Endothelial cell of umbilical vein (primary cell): Measurements from ENCODE around the gene DDX56. TPM values are rescaled to one million over a fixed set of nuclear protein-coding genes. Genes with fewer than 3 reads are reported as not detected.

Experiments
- BruUV-seq: library from RNA; stranded (reverse); fragments of 400-500 nt; replicated peaks from 2 replicates; lab custom pipeline; 2021; lab: Mats Ljungman, UMichigan
- CTCF ChIA-PET: fragments of 300-600, 350-600 bp; sonication (Branson Sonifier 250); formaldehyde crosslinking; loops from one replicate; lab custom pipeline; 2021; ENCODE audit warnings: antibody characterized with exemption, inconsistent platforms; lab: Charles Lee
- POLR2A ChIA-PET: fragments of 300-600, 350-600 bp; sonication (Branson Sonifier 250); formaldehyde crosslinking; loops from one replicate; lab custom pipeline; 2021; ENCODE audit warnings: antibody characterized with exemption, inconsistent platforms; lab: Charles Lee
- DNase-seq: peaks from one replicate; pipeline ENCODE4 v3.0.0-alpha.2; 2011; ENCODE audit warnings: low read depth, low spot score
- FAIRE-seq: peaks from 2 replicates; lab custom pipeline; 2011; peaks lifted over from hg19 to GRCh38; lab: Jason Lieb, UNC
- H2AFZ ChIP-seq: 2 replicates; pipeline ENCODE4 v1.6.0; 2012; ENCODE audit warnings: low read depth, low read length, control low read depth, inconsistent platforms
- H3K27ac ChIP-seq: 2 replicates; pipeline ENCODE4 v1.5.1; 2011; ENCODE audit warnings: low read depth, mild to moderate bottlenecking, control low read depth, low read length, moderate library complexity; ENCODE audit not compliant: insufficient read depth
- H3K27me3 ChIP-seq, 2 experiments: 2 replicates each; pipeline versions ENCODE4 v1.6.0 to v1.6.1; 2011; ENCODE audit warnings: low read length in 2 of 2, mixed read lengths in 1 of 2; ENCODE audit not compliant: control insufficient read depth in 2 of 2, insufficient read depth in 2 of 2
- H3K36me3 ChIP-seq, 2 experiments: 2 replicates in 1 of 2; 3 replicates in 1 of 2; pipeline ENCODE4 v1.5.1; 2011; ENCODE audit warnings: low read length in 2 of 2, mild to moderate bottlenecking in 1 of 2, moderate library complexity in 1 of 2; ENCODE audit not compliant: control insufficient read depth in 2 of 2, insufficient read depth in 2 of 2; ENCODE audit errors: extremely low read depth in 1 of 2
- H3K4me1 ChIP-seq: 3 replicates; pipeline ENCODE4 v1.5.1; 2011; ENCODE audit warnings: mild to moderate bottlenecking, low read length; ENCODE audit not compliant: control insufficient read depth, insufficient read depth; ENCODE audit errors: extremely low read depth
- H3K4me2 ChIP-seq: 2 replicates; pipeline ENCODE4 v1.6.1; 2011; ENCODE audit warnings: low read length, control low read depth, mixed read lengths; ENCODE audit not compliant: insufficient read depth
- H3K4me3 ChIP-seq, 3 experiments: fragments of 200-600 bp in 1 of 3; sonication (generic), shearing (Covaris generic) in 1 of 3; replicated peaks in 1 of 3; 2 replicates each; pipeline ENCODE4 v1.5.1; 2011 to 2016; ENCODE audit warnings: control low read depth in 3 of 3, low read length in 3 of 3, mild to moderate bottlenecking in 2 of 3, inconsistent platforms in 1 of 3, low read depth in 1 of 3, moderate library complexity in 1 of 3; ENCODE audit not compliant: insufficient read depth in 1 of 3
- H3K79me2 ChIP-seq: 2 replicates; pipeline ENCODE4 v1.6.0; 2012; ENCODE audit warnings: low read length, inconsistent platforms; ENCODE audit not compliant: control insufficient read depth, insufficient read depth
- H3K9ac ChIP-seq: replicated peaks from 2 replicates; pipeline ENCODE3; 2011; ENCODE audit warnings: low read length, control low read depth; ENCODE audit not compliant: insufficient read depth; ENCODE audit errors: extremely low read depth
- H3K9me1 ChIP-seq: replicated peaks from 3 replicates; pipeline ENCODE4 v1.6.0; 2011; ENCODE audit warnings: mild to moderate bottlenecking, low read length; ENCODE audit not compliant: control insufficient read depth, insufficient read depth; ENCODE audit errors: extremely low read depth
- H3K9me3 ChIP-seq: replicated peaks from 2 replicates; pipeline ENCODE4 v1.5.1; 2012; ENCODE audit warnings: low read length, inconsistent platforms; ENCODE audit not compliant: control insufficient read depth, insufficient read depth
- H4K20me1 ChIP-seq: replicated peaks from 2 replicates; pipeline ENCODE3; 2011; ENCODE audit warnings: mild to moderate bottlenecking, low read length; ENCODE audit not compliant: control insufficient read depth, insufficient read depth; ENCODE audit errors: extremely low read depth
- CTCF ChIP-seq, 2 donors: IDR thresholded peaks; 1 replicate in 1 of 2; 2 replicates in 1 of 2; pipeline ENCODE4 v1.5.1; 2011; ENCODE audit warnings: low read length in 2 of 2, mild to moderate bottlenecking in 2 of 2, moderate library complexity in 2 of 2, control low read depth in 1 of 2, inconsistent platforms in 1 of 2, low read depth in 1 of 2; ENCODE audit not compliant: insufficient read depth in 1 of 2; ENCODE audit errors: extremely low read depth in 1 of 2
- EZH2 ChIP-seq: IDR thresholded peaks from 2 replicates; pipeline ENCODE4 v1.6.1; 2012; ENCODE audit warnings: borderline replicate concordance, low read depth, mild to moderate bottlenecking, moderate library complexity, low read length, inconsistent platforms; ENCODE audit not compliant: severe bottlenecking
- FOS ChIP-seq: IDR thresholded peaks from 2 replicates; pipeline ENCODE4 v1.6.1; 2011; ENCODE audit warnings: mild to moderate bottlenecking, low read length, moderate library complexity, borderline replicate concordance; ENCODE audit not compliant: insufficient read depth
- GATA2 ChIP-seq: IDR thresholded peaks from 2 replicates; pipeline ENCODE4 v1.7.0; 2011; ENCODE audit warnings: low read depth, mild to moderate bottlenecking, moderate library complexity, mixed read lengths, low read length; ENCODE audit not compliant: insufficient read length, insufficient read depth
- JUN ChIP-seq: IDR thresholded peaks from 2 replicates; pipeline ENCODE4 v1.6.1; 2011; ENCODE audit warnings: borderline replicate concordance, low read depth; ENCODE audit not compliant: insufficient read length, insufficient read depth
- MAX ChIP-seq: IDR thresholded peaks from 2 replicates; pipeline ENCODE4 v1.6.1; 2011; ENCODE audit not compliant: insufficient read depth, insufficient read length
- MYC ChIP-seq: IDR thresholded peaks from one replicate; pipeline ENCODE4 v1.6.1; 2011; ENCODE audit warnings: mild to moderate bottlenecking, low read depth, low read length
- POLR2A ChIP-seq: IDR thresholded peaks from 2 replicates; pipeline ENCODE4 v1.6.1; 2012; ENCODE audit warnings: low read depth, mild to moderate bottlenecking, control low read depth, low read length
- POLR2AphosphoS5 ChIP-seq: IDR thresholded peaks from 2 replicates; pipeline ENCODE4 v1.6.1; 2012; ENCODE audit warnings: low read depth, mild to moderate bottlenecking, control low read depth, low read length, moderate library complexity; ENCODE audit not compliant: insufficient read depth
- dilution Hi-C: fragments of 300-500 bp; cut with MboI; formaldehyde crosslinking; loops from one replicate; pipeline ENCODE4 v1.15.0; 2019; ENCODE audit warnings: low sequenced_read_pairs; ENCODE audit not compliant: extremely low pct_ligation_motif_present
- intact Hi-C: fragments of 100-400 bp; cut with micrococcal nuclease; formaldehyde crosslinking; loops from one replicate; pipeline ENCODE4 v1.10.0; 2022
- polyA plus RNA-seq, 4 experiments: library from polyadenylated mRNA; depleted of rRNA in 3 of 4; stranded (reverse) in 3 of 4; unstranded in 1 of 4; fragments of >200 nt; gene quantifications; 2 replicates each; pipeline versions ENCODE4 v1.2.1 to v1.2.3, GENCODE V29; 2011 to 2012; ENCODE audit warnings: missing spikeins in 1 of 4
- total RNA-seq: library from RNA; stranded (reverse); gene quantifications from 2 replicates; pipeline ENCODE4 v1.2.3, GENCODE V29; 2021

Gene DDX56
- total and polyA plus RNA-seq, 2 donors (not counting 3 experiments of a cell fraction or from before 2014, with no cell fraction given), result 94.7 to 96.6 TPM

- H3K4me3 ChIP-seq, result no peak overlapping the region
- dilution Hi-C loops (no loop called here), intact Hi-C loops (no loop called here)
- no peak overlapping the region for H3K9ac ChIP-seq
- H3K79me2 ChIP-seq, result peaks cover 70% of the 10 kb centered on the region
- ChIA-PET POLR2A (interaction anchor here (0.7 to 0.9 kb wide), 2 partner anchors 13 to 72 kb away, joined by 3 to 4 read pairs; no protein-coding TSS in a partner anchor), CTCF (no interaction called here)
- no peaks in the 10 kb centered on the region for H3K36me3 ChIP-seq
- DNase-seq (no peak), FAIRE-seq (no peak)
- H4K20me1 ChIP-seq, result no peaks in the 10 kb centered on the region
- no TSS peak for BruUV-seq
- H3K4me1 ChIP-seq, result peaks cover 11% of the 10 kb centered on the region
- H3K9me1 ChIP-seq, result no peaks in the 10 kb centered on the region
- no peaks in the 10 kb centered on the region for H3K9me3 ChIP-seq
- no peaks in the 10 kb centered on the region for H3K27me3 ChIP-seq
- H2AFZ ChIP-seq, result no peak overlapping the region
- no peak for TF ChIP-seq JUN
- TF ChIP-seq FOS, result no peak
- TF ChIP-seq EZH2, result no peak
- TF ChIP-seq POLR2A, result no peak
- no peak for TF ChIP-seq MAX
- no peak for TF ChIP-seq GATA2
- no peak for TF ChIP-seq POLR2AphosphoS5
- TF ChIP-seq CTCF (IDR thresholded peaks at IDR 0.05; ENCODE audit: extremely low read depth in 1 of 2, insufficient read depth in 1 of 2, low read depth in 1 of 2, low read length in 2 of 2), result no peak
- TF ChIP-seq MYC, result no peak
- H3K4me2 ChIP-seq, result no peak overlapping the region
- no peak overlapping the region for H3K27ac ChIP-seq
These were observed 36.1 kb upstream of the DDX56 start for GRCh38 chr7:44609829-44610228.
